Endothelial cell of umbilical vein (primary cell): ENCODE measurements around the gene DTNA. TPM values are rescaled to one million over a fixed set of nuclear protein-coding genes. Genes with fewer than 3 reads are reported as not detected.

Source experiments
- BruUV-seq: library from RNA; stranded (reverse); fragments of 400-500 nt; replicated peaks from 2 replicates; lab custom pipeline; 2021; lab: Mats Ljungman, UMichigan
- CTCF ChIA-PET: fragments of 300-600, 350-600 bp; sonication (Branson Sonifier 250); formaldehyde crosslinking; loops from one replicate; lab custom pipeline; 2021; ENCODE audit warnings: antibody characterized with exemption, inconsistent platforms; lab: Charles Lee
- POLR2A ChIA-PET: fragments of 300-600, 350-600 bp; sonication (Branson Sonifier 250); formaldehyde crosslinking; loops from one replicate; lab custom pipeline; 2021; ENCODE audit warnings: antibody characterized with exemption, inconsistent platforms; lab: Charles Lee
- DNase-seq: peaks from one replicate; pipeline ENCODE4 v3.0.0-alpha.2; 2011; ENCODE audit warnings: low read depth, low spot score
- FAIRE-seq: peaks from 2 replicates; lab custom pipeline; 2011; peaks lifted over from hg19 to GRCh38; lab: Jason Lieb, UNC
- H2AFZ ChIP-seq: 2 replicates; pipeline ENCODE4 v1.6.0; 2012; ENCODE audit warnings: low read depth, low read length, control low read depth, inconsistent platforms
- H3K27ac ChIP-seq: 2 replicates; pipeline ENCODE4 v1.5.1; 2011; ENCODE audit warnings: low read depth, mild to moderate bottlenecking, control low read depth, low read length, moderate library complexity; ENCODE audit not compliant: insufficient read depth
- H3K27me3 ChIP-seq, 2 experiments: 2 replicates each; pipeline versions ENCODE4 v1.6.0 to v1.6.1; 2011; ENCODE audit warnings: low read length in 2 of 2, mixed read lengths in 1 of 2; ENCODE audit not compliant: control insufficient read depth in 2 of 2, insufficient read depth in 2 of 2
- H3K36me3 ChIP-seq, 2 experiments: 2 replicates in 1 of 2; 3 replicates in 1 of 2; pipeline ENCODE4 v1.5.1; 2011; ENCODE audit warnings: low read length in 2 of 2, mild to moderate bottlenecking in 1 of 2, moderate library complexity in 1 of 2; ENCODE audit not compliant: control insufficient read depth in 2 of 2, insufficient read depth in 2 of 2; ENCODE audit errors: extremely low read depth in 1 of 2
- H3K4me1 ChIP-seq: 3 replicates; pipeline ENCODE4 v1.5.1; 2011; ENCODE audit warnings: mild to moderate bottlenecking, low read length; ENCODE audit not compliant: control insufficient read depth, insufficient read depth; ENCODE audit errors: extremely low read depth
- H3K4me2 ChIP-seq: 2 replicates; pipeline ENCODE4 v1.6.1; 2011; ENCODE audit warnings: low read length, control low read depth, mixed read lengths; ENCODE audit not compliant: insufficient read depth
- H3K4me3 ChIP-seq, 3 experiments: fragments of 200-600 bp in 1 of 3; sonication (generic), shearing (Covaris generic) in 1 of 3; replicated peaks in 1 of 3; 2 replicates each; pipeline ENCODE4 v1.5.1; 2011 to 2016; ENCODE audit warnings: control low read depth in 3 of 3, low read length in 3 of 3, mild to moderate bottlenecking in 2 of 3, inconsistent platforms in 1 of 3, low read depth in 1 of 3, moderate library complexity in 1 of 3; ENCODE audit not compliant: insufficient read depth in 1 of 3
- H3K79me2 ChIP-seq: 2 replicates; pipeline ENCODE4 v1.6.0; 2012; ENCODE audit warnings: low read length, inconsistent platforms; ENCODE audit not compliant: control insufficient read depth, insufficient read depth
- H3K9ac ChIP-seq: replicated peaks from 2 replicates; pipeline ENCODE3; 2011; ENCODE audit warnings: low read length, control low read depth; ENCODE audit not compliant: insufficient read depth; ENCODE audit errors: extremely low read depth
- H3K9me1 ChIP-seq: replicated peaks from 3 replicates; pipeline ENCODE4 v1.6.0; 2011; ENCODE audit warnings: mild to moderate bottlenecking, low read length; ENCODE audit not compliant: control insufficient read depth, insufficient read depth; ENCODE audit errors: extremely low read depth
- H3K9me3 ChIP-seq: replicated peaks from 2 replicates; pipeline ENCODE4 v1.5.1; 2012; ENCODE audit warnings: low read length, inconsistent platforms; ENCODE audit not compliant: control insufficient read depth, insufficient read depth
- H4K20me1 ChIP-seq: replicated peaks from 2 replicates; pipeline ENCODE3; 2011; ENCODE audit warnings: mild to moderate bottlenecking, low read length; ENCODE audit not compliant: control insufficient read depth, insufficient read depth; ENCODE audit errors: extremely low read depth
- EZH2 ChIP-seq: IDR thresholded peaks from 2 replicates; pipeline ENCODE4 v1.6.1; 2012; ENCODE audit warnings: borderline replicate concordance, low read depth, mild to moderate bottlenecking, moderate library complexity, low read length, inconsistent platforms; ENCODE audit not compliant: severe bottlenecking
- FOS ChIP-seq: IDR thresholded peaks from 2 replicates; pipeline ENCODE4 v1.6.1; 2011; ENCODE audit warnings: mild to moderate bottlenecking, low read length, moderate library complexity, borderline replicate concordance; ENCODE audit not compliant: insufficient read depth
- GATA2 ChIP-seq: IDR thresholded peaks from 2 replicates; pipeline ENCODE4 v1.7.0; 2011; ENCODE audit warnings: low read depth, mild to moderate bottlenecking, moderate library complexity, mixed read lengths, low read length; ENCODE audit not compliant: insufficient read length, insufficient read depth
- JUN ChIP-seq: IDR thresholded peaks from 2 replicates; pipeline ENCODE4 v1.6.1; 2011; ENCODE audit warnings: borderline replicate concordance, low read depth; ENCODE audit not compliant: insufficient read length, insufficient read depth
- MAX ChIP-seq: IDR thresholded peaks from 2 replicates; pipeline ENCODE4 v1.6.1; 2011; ENCODE audit not compliant: insufficient read depth, insufficient read length
- MYC ChIP-seq: IDR thresholded peaks from one replicate; pipeline ENCODE4 v1.6.1; 2011; ENCODE audit warnings: mild to moderate bottlenecking, low read depth, low read length
- POLR2A ChIP-seq: IDR thresholded peaks from 2 replicates; pipeline ENCODE4 v1.6.1; 2012; ENCODE audit warnings: low read depth, mild to moderate bottlenecking, control low read depth, low read length
- POLR2AphosphoS5 ChIP-seq: IDR thresholded peaks from 2 replicates; pipeline ENCODE4 v1.6.1; 2012; ENCODE audit warnings: low read depth, mild to moderate bottlenecking, control low read depth, low read length, moderate library complexity; ENCODE audit not compliant: insufficient read depth
- dilution Hi-C: fragments of 300-500 bp; cut with MboI; formaldehyde crosslinking; loops from one replicate; pipeline ENCODE4 v1.15.0; 2019; ENCODE audit warnings: low sequenced_read_pairs; ENCODE audit not compliant: extremely low pct_ligation_motif_present
- intact Hi-C: fragments of 100-400 bp; cut with micrococcal nuclease; formaldehyde crosslinking; loops from one replicate; pipeline ENCODE4 v1.10.0; 2022
- polyA plus RNA-seq, 4 experiments: library from polyadenylated mRNA; depleted of rRNA in 3 of 4; stranded (reverse) in 3 of 4; unstranded in 1 of 4; fragments of >200 nt; gene quantifications; 2 replicates each; pipeline versions ENCODE4 v1.2.1 to v1.2.3, GENCODE V29; 2011 to 2012; ENCODE audit warnings: missing spikeins in 1 of 4
- total RNA-seq: library from RNA; stranded (reverse); gene quantifications from 2 replicates; pipeline ENCODE4 v1.2.3, GENCODE V29; 2021
- TF ChIP-seq, protein P1 (sequence below), 2 donors: IDR thresholded peaks; 1 replicate in 1 of 2; 2 replicates in 1 of 2; pipeline ENCODE4 v1.5.1; 2011; ENCODE audit warnings: low read length in 2 of 2, mild to moderate bottlenecking in 2 of 2, moderate library complexity in 2 of 2, control low read depth in 1 of 2, inconsistent platforms in 1 of 2, low read depth in 1 of 2; ENCODE audit not compliant: insufficient read depth in 1 of 2; ENCODE audit errors: extremely low read depth in 1 of 2

DTNA gene
- total and polyA plus RNA-seq, 2 donors (not counting 3 experiments of a cell fraction or from before 2014, with no cell fraction given), result 6.6 to 15.3 TPM

GRCh38 chr18:34918856-34919255 lies 208.8 kb downstream of the DTNA start:
- dilution Hi-C loops (no loop called here), intact Hi-C loops (no loop called here)
- TF ChIP-seq POLR2AphosphoS5 (no peak), GATA2 (no peak), POLR2A (no peak), FOS (no peak), MYC (no peak)
- TF ChIP-seq, protein P1, sequence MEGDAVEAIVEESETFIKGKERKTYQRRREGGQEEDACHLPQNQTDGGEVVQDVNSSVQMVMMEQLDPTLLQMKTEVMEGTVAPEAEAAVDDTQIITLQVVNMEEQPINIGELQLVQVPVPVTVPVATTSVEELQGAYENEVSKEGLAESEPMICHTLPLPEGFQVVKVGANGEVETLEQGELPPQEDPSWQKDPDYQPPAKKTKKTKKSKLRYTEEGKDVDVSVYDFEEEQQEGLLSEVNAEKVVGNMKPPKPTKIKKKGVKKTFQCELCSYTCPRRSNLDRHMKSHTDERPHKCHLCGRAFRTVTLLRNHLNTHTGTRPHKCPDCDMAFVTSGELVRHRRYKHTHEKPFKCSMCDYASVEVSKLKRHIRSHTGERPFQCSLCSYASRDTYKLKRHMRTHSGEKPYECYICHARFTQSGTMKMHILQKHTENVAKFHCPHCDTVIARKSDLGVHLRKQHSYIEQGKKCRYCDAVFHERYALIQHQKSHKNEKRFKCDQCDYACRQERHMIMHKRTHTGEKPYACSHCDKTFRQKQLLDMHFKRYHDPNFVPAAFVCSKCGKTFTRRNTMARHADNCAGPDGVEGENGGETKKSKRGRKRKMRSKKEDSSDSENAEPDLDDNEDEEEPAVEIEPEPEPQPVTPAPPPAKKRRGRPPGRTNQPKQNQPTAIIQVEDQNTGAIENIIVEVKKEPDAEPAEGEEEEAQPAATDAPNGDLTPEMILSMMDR (IDR thresholded peaks at IDR 0.05; ENCODE audit: extremely low read depth in 1 of 2, insufficient read depth in 1 of 2, low read depth in 1 of 2, low read length in 2 of 2), result no peak
- Histone ChIP-seq H3K4me2 (no peak overlapping the region), H3K9me3 (no peaks in the 10 kb centered on the region), H3K36me3 (no peaks in the 10 kb centered on the region), H3K79me2 (no peaks in the 10 kb centered on the region), H3K27ac (no peak overlapping the region), H4K20me1 (no peaks in the 10 kb centered on the region), H2AFZ (no peak overlapping the region), H3K4me3 (no peak overlapping the region), H3K9me1 (no peaks in the 10 kb centered on the region), H3K27me3 (no peaks in the 10 kb centered on the region), H3K4me1 (peaks cover 3% of the 10 kb centered on the region), H3K9ac (no peak overlapping the region)
- no TSS peak for BruUV-seq
- FAIRE-seq, result no peak
- DNase-seq, result no peak
- ChIA-PET POLR2A (no interaction called here), CTCF (no interaction called here)

- no peak overlapping the region for H3K27ac ChIP-seq
- TF ChIP-seq GATA2 (no peak), JUN (no peak), FOS (no peak), MYC (no peak), POLR2AphosphoS5 (no peak), MAX (no peak), POLR2A (no peak), EZH2 (no peak)
- TF ChIP-seq, protein P1 (IDR thresholded peaks at IDR 0.05; ENCODE audit: extremely low read depth in 1 of 2, insufficient read depth in 1 of 2, low read depth in 1 of 2, low read length in 2 of 2), result no peak
- H3K4me2 ChIP-seq, result no peak overlapping the region
- CTCF ChIA-PET, result no interaction called here
- H3K9me3 ChIP-seq, result no peaks in the 10 kb centered on the region
- BruUV-seq, result no TSS peak
- dilution Hi-C loops, result no loop called here
- H3K4me3 ChIP-seq, result no peak overlapping the region
- no peaks in the 10 kb centered on the region for H3K36me3 ChIP-seq
- intact Hi-C loops, result no loop called here
- no peak overlapping the region for H3K9ac ChIP-seq
- no peak for FAIRE-seq
- no peak for DNase-seq
- H3K4me1 ChIP-seq, result no peaks in the 10 kb centered on the region
- no peaks in the 10 kb centered on the region for H3K9me1 ChIP-seq
- H2AFZ ChIP-seq, result no peak overlapping the region
- no peaks in the 10 kb centered on the region for H3K27me3 ChIP-seq
- POLR2A ChIA-PET, result no interaction called here
- H3K79me2 ChIP-seq, result no peaks in the 10 kb centered on the region
- H4K20me1 ChIP-seq, result no peaks in the 10 kb centered on the region
These were observed 211.1 kb downstream of the DTNA start for GRCh38 chr18:34921226-34921625.
